Measurements from ENCODE around the gene KEAP1.

DNA sequence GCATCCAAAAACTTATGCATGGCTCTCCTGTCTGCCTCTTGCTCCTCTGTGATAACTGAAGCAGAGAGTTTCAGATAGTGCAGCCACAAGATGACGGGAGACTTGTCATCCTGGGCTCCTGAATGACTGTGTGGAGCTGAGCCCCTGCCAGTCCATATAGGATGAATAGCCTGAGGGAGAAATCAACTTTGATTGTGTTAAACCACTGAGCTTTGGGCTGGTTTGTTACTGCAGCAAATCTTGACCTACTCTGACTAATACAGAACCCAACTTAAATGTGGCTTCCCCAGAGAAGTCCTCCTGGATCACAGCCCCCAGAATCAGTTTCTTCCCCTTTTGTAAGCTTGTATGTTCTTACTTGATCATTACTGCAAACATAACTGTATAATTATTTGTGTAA, 29.3 kb upstream of the KEAP1 start:
- TF ChIP-seq POLR2AphosphoS5 (IDR thresholded peaks at IDR 0.05; ENCODE audit: low read depth, low read length) (no peak), POLR2A (IDR thresholded peaks at IDR 0.05; ENCODE audit: low read depth, low read length) (no peak), TAF1 (IDR thresholded peaks at IDR 0.05; ENCODE audit: borderline replicate concordance, low read depth, low read length) (no peak)
